G401.6 (cell line): ENCODE measurements around the gene DNAJB4.
"Not testable (repeated sequence)": the region's sequence is repeated elsewhere in the genome, so short reads cannot be mapped to it uniquely, and the experiment has no call there.

ENCODE experiments used
- FAIRE-seq: peaks from 2 replicates; lab custom pipeline; 2012; peaks lifted over from hg19 to GRCh38; lab: Jason Lieb, UNC

The DNAJB4 gene

GRCh38 chr1:78004719-78005447, at the start of gene DNAJB4:
Gene DNAJB4, plus strand, starts transcription at chr1:78004939. Its CDS starts 172 bp downstream, at chr1:78005111.
- FAIRE-seq: peak; percentile 99

DNA sequence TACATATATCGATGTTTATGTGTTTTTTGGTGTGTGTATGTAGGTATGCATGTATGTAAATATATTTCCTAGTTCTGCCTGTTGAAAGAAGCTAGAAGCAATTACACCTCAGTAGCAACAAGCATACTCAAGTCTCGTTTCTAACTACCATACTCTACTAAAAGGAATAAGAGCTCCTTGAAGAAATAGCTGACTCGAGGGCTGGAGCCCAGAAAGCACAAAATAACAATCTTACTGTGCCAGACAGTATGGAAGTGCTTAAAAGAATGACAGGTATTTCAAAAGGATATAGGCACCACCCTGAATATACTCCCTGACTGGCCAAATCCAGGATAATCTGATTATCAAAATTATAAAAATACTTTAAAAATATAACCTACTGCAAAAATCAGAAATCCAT, 49.0 kb upstream of the DNAJB4 start:
- FAIRE-seq: no peak

DNA sequence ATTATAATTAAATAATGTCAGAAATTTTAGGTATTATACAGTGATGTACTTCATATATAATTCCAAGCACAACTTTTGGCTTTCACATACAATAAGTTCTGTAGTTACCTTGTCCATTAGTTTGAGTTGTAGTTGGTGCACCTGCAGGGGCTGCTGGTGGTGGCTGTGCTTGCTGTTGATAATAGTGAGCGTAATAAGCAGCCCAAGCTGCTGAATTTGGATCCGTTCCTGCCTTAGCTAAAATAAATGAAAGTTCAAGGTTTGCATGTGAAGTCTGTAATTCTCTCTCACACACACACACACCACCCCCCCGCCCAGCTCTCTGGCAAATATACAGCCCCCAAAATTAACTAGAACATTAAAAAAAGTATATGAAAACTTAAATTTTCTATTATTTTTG, 48.3 kb upstream of the DNAJB4 start:
- FAIRE-seq: no peak

DNA sequence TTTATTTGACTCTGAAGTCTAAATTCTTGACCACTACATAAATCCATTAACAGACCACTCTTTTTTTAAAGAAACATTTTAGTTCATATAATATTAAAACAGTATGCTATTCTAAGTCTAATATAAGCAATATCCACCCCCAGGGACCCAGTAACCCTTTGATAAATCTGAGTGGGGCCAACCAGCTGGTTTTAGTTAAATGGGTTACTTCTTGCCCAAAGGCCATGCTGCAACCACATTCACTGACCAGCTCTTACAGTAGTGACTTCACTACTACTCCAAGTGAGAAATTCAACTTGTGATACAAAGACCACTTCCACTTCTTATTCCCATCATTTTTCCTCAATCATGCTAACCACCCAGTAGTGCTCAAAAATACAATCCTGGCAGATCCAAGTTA, 46.3 kb upstream of the DNAJB4 start:
- FAIRE-seq: no peak

- no peak for FAIRE-seq
These were observed 45.9 kb upstream of the DNAJB4 start for GRCh38 chr1:77958850-77959249.

DNA sequence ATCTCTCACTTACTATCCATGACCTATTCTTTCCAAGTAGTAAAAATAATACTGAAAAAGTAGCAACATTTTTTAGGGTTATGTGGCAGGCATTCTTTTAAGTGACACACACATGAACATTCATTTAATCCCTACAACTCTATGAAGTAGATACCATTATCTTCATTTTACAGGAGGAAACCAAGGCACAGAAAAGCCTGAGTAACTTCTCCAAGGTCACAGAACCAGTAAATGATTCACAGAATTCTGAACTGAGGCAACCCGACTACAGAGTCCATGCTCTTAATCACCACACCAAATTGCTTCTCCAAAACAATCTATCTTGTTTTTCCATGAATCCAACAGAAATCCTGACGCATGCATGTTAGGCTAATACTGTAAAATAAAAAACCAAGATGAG, 43.3 kb upstream of the DNAJB4 start:
- FAIRE-seq: no peak

DNA sequence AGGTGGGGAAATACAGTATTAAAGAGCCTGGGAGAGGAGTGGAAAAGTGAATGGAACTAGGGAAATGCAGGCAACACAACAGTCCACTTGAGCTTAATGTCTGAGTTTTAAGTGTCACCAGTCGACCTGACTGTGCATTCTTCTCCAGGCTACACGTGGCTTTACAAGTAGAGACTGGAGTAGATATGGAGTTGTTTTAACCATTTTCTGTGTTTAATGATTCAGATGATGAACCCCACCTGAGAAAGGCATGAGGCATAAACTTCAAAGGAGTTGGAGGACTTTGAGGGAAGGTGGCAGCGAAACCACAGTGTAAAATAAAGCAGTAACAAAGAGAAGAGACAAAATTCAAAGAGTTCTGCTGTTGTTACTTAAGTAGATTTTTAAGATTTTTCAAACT, 38.4 kb upstream of the DNAJB4 start:
- no peak for FAIRE-seq

DNA sequence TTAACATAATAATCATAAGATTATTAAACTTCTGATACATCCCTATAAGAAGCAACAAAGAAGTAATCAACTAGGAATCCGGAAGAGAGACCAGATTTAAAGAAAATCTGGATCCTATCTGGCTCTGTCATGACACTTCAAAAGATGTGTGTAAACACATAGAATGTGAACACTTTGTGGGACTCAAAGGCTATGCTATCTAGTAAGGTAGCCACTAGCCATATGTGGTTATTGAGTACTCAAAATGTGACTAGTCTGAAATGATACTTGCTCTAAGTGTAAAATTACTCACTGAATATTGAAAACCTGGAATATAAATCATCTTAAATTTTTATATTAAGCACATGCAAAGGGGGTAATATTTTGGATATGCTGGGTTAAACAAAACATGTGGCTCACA, 34.5 kb upstream of the DNAJB4 start:
- FAIRE-seq: no peak

- no peak for FAIRE-seq
These were observed 32.7 kb upstream of the DNAJB4 start for GRCh38 chr1:77972080-77972479.

DNA sequence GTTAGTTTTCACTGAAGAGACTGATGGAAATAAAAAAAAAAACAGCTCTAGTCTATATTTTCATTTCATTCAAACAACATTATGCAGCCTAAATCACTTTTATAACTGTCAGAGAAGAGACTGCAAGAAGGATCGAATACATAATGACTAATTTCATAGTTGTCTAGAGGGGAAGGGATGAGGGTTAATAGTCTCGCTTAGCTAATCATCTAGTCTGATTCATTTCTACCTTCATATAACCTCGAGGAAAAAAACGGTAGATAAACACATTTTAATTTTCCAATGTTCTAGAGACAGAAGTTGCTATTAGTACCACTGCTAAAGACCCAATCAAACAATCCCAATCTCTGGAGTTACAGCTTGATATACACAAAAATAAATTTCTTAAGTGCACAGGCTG, 29.4 kb upstream of the DNAJB4 start:
- no peak for FAIRE-seq

DNA sequence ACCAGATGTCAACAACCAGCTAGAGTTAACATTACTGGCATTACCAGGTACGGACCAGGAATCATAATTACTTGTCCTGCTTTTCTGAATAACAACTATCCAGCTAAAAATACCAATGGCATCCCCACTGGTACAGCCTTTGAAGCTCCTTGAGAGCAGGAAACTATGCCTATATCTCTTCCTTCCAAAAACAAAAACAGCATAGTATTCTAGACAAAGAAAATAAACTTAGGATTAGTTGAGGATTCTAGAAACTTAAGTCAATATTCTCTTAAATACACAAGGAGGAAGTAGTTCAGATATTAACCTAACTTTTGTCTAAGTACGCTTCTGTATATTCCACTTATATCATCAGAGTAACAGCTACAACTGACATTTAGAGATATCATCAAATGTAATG, 28.8 kb upstream of the DNAJB4 start:
- no peak for FAIRE-seq

GRCh38 chr1:77976433-77977076, 28.2 kb upstream of the DNAJB4 start:
- no peak for FAIRE-seq

- no peak for FAIRE-seq
These were observed 26.8 kb upstream of the DNAJB4 start for GRCh38 chr1:77977989-77978292.

DNA sequence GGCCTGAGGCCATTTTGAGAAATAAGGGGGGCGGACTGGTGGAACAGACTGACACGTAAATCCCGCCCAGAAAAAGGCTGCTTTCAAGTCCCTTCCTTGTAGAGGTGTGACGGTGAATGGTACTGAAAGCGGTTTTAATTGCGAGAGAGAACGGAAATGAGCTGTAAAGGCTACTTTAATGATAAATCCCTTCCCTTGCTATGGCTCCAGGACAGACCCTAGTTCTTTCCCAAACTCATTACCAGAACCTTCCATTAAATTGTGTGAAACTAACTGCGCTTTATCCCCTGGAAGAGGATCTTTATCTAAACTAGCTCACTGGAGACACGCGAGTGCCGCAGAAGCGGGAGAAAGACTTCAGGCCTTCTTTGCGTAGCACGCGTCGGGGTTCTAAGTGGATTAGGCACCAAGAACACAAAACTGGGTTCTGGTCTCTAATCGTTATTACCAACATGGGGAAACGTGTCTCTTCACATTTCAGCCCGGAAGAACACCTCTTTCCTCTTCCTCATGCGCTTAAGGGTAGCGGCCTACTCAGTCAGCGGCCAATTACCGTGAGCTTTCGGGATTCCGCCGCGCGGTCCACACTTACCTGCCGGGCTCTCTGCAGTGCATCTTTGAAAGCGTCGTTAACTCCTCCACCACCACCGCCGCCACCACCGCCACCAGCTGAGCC, 26.3 kb upstream of the DNAJB4 start:
- peak; percentile 78 for FAIRE-seq

GRCh38 chr1:77978969-77979876, 25.5 kb upstream of the DNAJB4 start, which contains the start of gene FUBP1:
Gene FUBP1, minus strand, starts transcription at chr1:77979072. Its CDS starts 68 bp downstream, at chr1:77979004.
- FAIRE-seq: peak; percentile 96

GRCh38 chr1:77983352-77983996, 21.3 kb upstream of the DNAJB4 start:
- not testable (repeated sequence) for FAIRE-seq

DNA sequence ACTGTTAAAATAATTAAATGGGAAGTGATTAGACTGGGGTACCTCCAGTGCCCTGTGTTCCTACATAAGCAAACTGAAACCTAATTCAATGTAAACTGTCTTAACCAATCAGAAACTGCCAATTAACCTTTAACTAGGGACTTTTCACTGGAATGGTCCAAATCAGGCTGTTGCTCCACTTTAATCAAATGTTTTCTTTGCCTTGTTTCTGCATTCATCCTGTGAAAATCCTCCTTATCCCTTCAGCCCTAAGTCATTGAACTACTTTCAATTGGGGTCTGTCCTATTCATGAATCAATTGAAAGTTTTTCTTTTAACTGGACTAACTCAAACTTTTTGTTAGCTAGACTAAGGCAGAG, 20.8 kb upstream of the DNAJB4 start:
- no peak for FAIRE-seq

DNA sequence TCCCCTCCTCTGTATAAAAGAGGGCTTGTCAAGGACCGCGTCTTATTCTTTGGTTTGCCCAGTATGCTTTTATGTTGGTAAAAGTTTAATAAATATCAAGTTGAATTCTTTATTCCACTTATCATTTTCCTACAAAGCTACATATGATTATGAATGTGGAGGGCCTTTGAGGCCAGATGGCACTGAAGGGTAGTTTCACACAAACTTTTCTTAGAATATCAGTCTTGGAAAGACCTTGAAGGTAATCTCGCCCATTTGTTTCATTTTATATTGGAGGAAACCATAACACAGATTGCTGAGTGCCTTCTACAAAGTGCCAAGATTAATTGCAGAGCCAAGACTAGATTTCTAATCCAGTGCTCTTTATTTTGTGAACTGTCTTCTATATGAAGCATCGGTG, 20.1 kb upstream of the DNAJB4 start:
- FAIRE-seq: no peak

DNA sequence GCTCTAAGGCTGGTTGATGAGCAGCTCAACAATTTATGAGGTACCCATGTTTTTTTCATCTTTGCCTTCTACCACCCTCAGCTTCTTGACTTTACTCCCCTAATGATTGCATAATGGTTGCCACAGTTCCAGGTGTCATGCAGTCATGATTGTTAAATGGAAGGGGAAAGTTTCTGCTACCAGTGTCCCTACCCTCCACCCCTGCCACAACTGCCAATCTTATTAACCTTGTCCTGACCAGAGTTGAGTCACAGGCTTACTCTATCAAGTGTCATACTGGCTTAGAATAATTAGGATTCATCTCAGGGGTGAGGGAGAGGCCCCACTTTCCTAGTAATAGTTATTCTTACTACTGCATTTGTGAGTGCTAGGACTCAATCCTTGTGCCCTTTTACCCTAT, 17.9 kb upstream of the DNAJB4 start:
- no peak for FAIRE-seq

- no peak for FAIRE-seq
These were observed 16.8 kb upstream of the DNAJB4 start for GRCh38 chr1:77987919-77988318.

- FAIRE-seq: no peak
These were observed 15.0 kb upstream of the DNAJB4 start for GRCh38 chr1:77989744-77990143.

DNA sequence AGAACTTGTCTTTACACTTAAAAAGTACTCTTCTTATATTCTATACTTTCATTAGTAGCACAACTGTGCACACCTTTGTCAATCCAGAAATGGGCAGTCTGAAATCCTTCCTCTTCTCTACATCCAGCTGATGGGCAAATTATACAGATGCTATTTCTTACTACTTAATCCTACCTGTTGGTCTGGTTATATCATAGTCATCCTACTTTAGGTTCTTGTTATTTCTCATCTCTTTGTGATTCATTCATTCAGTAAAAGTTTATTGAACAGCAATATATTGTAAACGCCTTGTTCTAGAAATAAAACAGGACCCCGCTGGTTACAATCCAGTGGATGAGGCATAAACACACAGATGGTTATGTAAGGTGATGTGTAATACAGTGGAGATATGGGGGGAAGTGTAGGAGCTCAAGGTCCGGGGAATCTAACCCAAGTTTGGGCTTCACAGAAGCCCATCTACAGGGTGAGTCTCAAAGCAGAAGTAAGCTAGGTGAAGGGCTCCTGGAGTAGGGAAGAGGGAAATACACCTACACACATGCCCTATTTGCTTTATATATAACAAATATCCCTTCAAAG, 14.0 kb upstream of the DNAJB4 start:
- no peak for FAIRE-seq
